GM19238 (cell line): Measurements from ENCODE around the gene PACS2.
"Not testable (repeated sequence)": the region's sequence is repeated elsewhere in the genome, so short reads cannot be mapped to it uniquely, and the experiment has no call there.

Experiments used
- DNase-seq: peaks from one replicate; pipeline ENCODE4 v3.0.0; 2011; ENCODE audit warnings: low spot score; ENCODE audit not compliant: insufficient read length

PACS2 gene

GRCh38 chr14:105313381-105314286, 914 bp upstream of the PACS2 start:
- no peak for DNase-seq

GRCh38 chr14:105315211-105315721, 718 bp downstream of the PACS2 start:
- peak; percentile 63 for DNase-seq

GRCh38 chr14:105315941-105316576, 1.5 kb downstream of the PACS2 start:
- DNase-seq: no peak

GRCh38 chr14:105316577-105316941, 2.0 kb downstream of the PACS2 start:
- DNase-seq: no peak

- no peak for DNase-seq
Measured at GRCh38 chr14:105316968-105317510, 2.5 kb downstream of the PACS2 start.

GRCh38 chr14:105317546-105317945, 3.0 kb downstream of the PACS2 start:
- no peak for DNase-seq

- DNase-seq: no peak
Measured at GRCh38 chr14:105322791-105323556, 8.4 kb downstream of the PACS2 start.

- DNase-seq: no peak
Measured at GRCh38 chr14:105323663-105324062, 9.1 kb downstream of the PACS2 start.

- DNase-seq: no peak
Measured at GRCh38 chr14:105324080-105324778, 9.7 kb downstream of the PACS2 start.

GRCh38 chr14:105324871-105325270, 10.3 kb downstream of the PACS2 start:
- no peak for DNase-seq

GRCh38 chr14:105325303-105325702, 10.8 kb downstream of the PACS2 start:
- no peak for DNase-seq

GRCh38 chr14:105325716-105326567, 11.4 kb downstream of the PACS2 start:
- no peak for DNase-seq

- no peak for DNase-seq
Measured at GRCh38 chr14:105326568-105326867, 12.0 kb downstream of the PACS2 start.

GRCh38 chr14:105326891-105327694, 12.5 kb downstream of the PACS2 start:
- DNase-seq: no peak

GRCh38 chr14:105327695-105328045, 13.1 kb downstream of the PACS2 start:
- not testable (repeated sequence) for DNase-seq

- DNase-seq: no peak
Measured at GRCh38 chr14:105328070-105328677, 13.6 kb downstream of the PACS2 start.

- no peak for DNase-seq
Measured at GRCh38 chr14:105328678-105329390, 14.3 kb downstream of the PACS2 start.

- no peak for DNase-seq
Measured at GRCh38 chr14:105329411-105330150, 15.0 kb downstream of the PACS2 start.
